NCI-H345 (cell line): ENCODE results near the gene HIP1.
"Not testable (repeated sequence)": the region's sequence is repeated elsewhere in the genome, so short reads cannot be mapped to it uniquely, and the experiment has no call there.

Experiments used
- DNase-seq: peaks from one replicate; lab custom pipeline; 2025; lab: John Stamatoyannopoulos, UW

The HIP1 gene

DNA sequence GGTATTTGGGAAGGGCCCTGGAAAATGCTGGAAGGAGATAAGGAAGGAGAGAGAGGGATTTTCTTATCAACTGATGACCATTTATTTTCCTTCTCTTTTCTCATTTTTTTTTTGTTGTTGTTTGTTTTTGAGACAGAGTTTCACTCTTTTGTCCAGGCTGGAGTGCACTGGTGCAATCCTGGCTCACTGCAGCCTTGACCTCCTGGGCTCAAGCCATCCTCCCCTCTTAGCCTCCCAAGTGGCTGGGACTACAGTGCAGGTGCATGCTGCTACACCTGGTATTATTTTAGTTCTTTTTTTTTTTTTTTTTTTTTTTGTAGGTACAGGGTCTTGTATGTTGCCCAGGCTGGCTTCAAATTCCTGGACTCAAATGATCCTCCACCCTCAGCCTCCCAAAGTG is 52.2 kb downstream of the HIP1 start:
- no peak for DNase-seq

DNA sequence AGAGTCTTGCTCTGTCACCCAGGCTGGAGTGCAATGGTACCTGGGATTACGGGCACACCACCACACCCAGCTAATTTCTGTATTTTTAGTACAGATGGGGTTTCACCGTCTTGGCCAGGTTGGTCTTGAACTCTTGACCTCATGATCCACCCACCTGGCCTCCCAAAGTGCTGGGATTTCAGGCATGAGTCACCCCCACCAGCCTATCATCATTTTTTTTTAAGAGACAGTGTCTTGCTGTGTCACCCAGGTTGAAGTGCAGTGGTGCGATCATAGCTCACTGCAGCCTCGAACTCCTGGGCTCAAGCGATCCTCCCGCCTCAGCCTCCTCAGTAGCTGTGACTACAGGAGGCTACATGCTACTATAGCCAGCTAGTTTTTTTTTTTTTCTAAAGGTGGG is 56.7 kb downstream of the HIP1 start:
- DNase-seq = not testable (repeated sequence)

DNA sequence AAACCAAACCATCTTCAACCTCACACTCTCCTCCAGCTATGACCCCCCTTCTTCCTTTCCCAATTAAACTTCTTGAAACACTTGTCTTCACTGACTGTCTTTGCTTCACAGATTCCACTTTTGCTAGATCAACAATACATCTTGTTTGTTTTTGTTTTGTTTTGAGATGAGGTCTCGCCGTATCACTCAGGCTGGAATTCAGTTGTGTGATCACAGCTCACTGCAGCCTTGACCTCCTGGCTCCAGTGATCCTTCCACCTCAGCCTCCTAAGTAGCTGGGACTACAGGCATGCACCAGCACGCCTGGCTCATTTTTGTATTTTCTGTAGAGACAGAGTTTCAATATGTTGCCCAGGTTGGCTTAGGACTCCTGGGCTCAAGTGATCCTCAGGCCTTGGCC is 59.7 kb downstream of the HIP1 start:
- no peak for DNase-seq

DNA sequence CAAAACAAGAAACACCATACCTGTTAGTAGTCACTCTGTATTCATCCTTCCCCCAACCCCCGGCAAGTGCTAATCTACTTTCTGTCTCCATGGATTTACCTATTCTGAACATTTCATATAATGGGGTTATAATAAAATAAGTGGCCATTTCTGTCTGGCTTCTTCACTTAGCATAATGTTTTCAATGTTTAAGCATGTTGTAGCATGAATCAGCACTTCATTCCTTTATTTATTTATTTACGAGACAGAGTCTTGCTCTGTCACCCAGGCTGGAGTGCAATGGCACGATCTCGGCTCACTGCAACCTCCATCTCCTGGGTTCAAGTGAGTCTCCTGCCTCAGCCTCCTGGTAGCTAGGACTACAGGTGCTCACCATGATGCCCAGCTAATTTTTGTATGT is 69.2 kb downstream of the HIP1 start:
- DNase-seq = no peak

DNA sequence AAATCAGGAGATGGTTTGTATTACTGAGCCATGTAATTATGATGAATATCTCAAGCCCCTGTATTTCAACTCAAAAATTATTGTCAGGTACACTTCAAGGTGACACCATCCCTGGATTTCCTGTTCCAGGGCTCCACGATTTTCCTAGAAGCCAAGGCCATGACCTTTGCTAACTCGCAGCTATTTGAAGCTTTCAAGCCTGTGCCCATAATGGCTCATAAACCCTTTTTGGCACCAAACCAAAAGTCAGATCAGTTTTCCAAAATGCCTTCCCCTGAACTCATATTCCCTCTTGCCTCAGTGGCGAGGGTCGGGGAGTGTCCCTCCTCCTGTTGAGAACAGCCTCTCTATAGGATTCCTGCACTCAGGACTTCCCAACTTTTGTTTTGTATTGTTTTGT is 70.8 kb downstream of the HIP1 start:
- no peak for DNase-seq

DNA sequence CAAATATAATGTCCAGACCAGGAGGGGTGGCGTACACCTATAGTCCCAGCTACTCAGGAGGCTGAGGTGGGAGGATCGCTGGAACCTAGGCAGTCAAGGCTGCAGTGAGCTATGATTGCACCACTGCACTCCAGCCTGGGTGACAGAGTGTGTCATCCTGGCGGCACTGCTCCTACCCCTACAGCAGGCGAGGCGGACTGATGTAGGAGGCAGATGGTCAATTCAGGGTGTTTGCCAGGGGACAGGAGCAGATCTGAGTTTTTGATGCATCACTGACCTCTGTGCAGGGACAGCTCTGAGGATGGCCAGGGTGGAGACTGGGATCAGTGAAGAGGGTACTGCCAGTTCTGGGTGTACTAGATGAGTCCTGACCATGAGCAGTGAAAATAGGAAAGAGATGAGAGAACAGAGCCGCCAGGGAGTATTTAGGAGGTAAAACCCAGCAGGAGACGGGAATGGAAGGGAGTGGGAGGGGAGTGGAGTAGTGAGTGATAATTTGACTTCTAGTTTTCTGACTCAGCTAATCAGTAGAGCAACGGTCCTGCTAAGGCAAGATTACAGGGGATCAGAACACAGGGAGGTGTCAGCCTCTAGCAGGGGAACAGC is 75.3 kb downstream of the HIP1 start:
- DNase-seq = no peak

DNA sequence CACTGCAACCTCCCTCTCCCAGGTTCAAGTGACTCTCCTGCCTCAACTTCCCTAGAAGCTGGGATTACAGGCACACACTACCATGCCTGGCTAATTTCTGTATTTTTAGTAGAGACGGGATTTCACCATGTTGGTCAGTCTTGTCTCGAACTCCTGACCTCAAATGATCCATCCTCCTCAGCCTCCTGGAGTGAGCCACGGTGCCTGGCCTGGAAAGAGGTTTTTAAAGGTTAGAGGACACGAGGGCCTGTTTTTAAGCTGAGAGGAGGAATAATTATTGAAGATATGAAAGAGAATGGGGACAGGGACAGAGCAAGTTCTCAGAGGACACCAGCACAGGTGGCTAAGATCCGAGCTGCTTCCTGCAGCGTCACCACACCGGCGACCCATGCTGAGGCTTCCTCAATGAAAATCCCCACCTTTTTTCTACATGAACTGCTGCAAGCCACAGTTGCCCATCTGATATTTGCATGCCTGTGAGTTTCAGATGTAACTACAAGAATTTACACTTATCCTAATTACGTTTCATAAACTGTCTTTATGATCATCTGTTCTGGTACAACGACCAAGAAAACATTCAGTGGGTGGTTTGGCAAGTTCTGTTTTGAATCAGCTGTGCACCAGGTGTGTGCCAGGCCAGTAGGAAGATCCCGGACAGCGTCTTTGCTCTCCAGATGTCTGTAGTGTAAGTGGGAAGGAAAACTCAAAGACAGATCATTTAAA is 76.0 kb downstream of the HIP1 start:
- no peak for DNase-seq

DNA sequence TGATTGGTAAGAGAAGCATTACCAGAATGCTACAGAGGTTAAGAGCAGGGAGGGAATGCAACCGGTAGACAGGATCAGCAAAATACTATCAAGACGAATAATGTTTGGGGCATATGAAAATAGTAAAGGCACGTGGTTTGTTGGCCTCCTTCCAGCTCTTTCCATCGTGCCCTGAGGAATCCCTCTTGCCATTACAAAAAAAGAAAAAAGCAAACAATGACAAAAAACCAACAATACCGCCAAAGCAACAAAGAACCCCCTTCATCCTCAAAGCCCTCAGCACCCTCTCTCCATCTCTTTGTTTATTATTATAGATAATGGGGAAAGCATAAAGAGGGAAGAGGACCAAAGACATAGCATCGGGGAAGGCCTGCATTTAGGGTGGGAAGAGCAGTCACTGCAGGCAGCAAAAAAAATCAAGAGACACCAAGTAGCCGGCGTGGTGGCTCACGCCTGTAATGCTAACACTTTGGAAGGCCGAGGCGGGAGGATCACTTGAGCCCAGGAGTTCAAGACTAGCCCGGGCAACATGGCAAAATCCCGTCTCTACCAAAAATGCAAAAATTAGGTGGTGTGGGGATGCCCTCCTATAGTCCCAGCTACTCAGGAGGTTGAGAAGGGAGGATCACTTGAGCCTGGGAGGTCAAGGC is 78.0 kb downstream of the HIP1 start:
- DNase-seq = no peak

DNA sequence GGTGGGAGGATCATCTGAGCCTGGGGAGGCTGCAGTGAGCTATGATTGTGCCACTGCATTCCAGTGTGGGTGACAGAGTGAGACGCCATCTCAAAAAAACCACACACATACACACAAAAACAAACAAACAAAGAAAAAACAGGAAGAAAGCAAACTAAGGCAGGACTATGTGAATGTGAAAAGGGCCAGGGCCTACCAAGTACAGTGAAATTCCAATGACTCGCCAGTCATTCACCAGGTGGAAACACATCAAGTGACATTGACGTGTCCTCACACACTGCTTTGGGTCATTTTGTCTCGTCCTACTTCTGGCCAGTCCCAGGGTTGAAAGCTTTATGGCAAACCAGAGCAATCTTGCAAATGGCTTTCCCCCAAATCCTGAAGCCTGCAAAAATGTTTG is 79.9 kb downstream of the HIP1 start:
- no peak for DNase-seq

DNA sequence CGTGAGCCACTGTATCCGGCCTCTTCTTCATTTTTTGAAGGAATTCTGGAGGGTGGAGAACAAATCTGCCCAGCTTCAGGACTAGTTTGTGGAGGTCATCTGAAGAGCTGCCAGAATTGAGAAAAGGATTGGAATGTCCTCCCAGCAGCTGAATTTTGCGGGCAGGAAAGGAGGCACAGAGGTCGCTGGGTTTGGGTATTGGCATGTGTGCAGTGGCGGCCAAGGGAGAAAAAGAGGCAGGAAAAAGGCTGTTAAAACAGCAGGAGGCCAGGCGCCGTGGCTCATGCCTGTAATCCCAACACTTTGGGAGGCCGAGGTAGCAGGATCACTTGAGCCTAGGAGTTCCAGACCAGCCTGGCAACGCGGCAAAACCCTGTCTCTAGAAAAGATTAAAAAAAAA is 80.4 kb downstream of the HIP1 start:
- no peak for DNase-seq

DNA sequence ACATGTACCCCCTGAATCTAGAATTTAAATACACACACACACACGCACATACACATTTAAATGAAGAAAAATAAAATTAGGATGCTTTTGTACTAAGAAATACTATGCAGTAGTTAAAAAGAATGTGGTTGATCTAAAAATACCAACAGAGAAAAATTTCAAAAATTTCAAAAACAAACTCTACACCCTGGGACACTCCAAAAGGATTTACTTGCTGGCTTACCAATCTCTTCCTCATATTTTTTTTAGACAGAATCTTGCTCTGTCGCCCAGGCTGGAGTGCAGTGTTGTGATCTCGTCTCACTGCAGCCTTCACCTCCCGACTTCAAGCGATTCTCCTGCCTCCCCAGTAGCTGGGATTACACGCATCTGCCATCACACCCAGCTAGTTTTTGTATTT is 80.9 kb downstream of the HIP1 start:
- DNase-seq = no peak

DNA sequence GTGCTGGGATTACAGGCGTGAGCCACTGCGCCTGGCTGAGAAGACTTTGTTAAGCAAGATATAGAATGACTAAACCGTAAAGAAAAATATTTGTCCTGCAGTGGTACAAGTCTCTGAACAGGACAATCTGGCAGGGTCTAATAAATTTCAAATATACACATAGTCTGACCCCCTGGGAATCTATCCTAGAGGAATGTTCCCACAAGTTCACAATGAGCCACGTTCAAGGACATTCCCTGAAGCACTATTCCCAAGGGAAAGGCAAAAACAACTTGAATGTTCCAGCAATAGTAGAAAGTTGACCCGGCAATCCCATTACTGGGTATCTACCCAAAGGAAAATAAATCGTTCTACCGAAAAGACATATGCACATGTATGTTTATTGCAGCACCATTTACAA is 82.0 kb downstream of the HIP1 start:
- DNase-seq = no peak

DNA sequence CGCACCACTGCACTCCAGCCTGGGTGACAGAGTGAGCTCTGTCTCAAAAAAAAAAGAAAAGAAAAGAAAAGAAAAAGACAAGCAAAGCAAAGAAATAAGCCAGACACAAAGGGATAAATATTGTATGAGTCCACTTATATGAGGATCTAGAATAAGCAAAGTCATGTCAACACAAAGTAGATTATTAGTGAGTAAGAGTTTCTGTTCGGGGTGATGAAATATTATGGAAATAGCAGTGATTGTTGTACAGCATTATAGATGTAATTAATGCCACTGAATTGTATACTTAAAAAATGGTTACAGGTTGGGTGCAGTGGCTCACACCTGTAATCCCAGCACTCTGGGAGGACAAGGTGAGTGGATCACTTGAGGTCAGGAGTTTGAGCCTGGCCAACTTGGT is 83.2 kb downstream of the HIP1 start:
- no peak for DNase-seq

DNA sequence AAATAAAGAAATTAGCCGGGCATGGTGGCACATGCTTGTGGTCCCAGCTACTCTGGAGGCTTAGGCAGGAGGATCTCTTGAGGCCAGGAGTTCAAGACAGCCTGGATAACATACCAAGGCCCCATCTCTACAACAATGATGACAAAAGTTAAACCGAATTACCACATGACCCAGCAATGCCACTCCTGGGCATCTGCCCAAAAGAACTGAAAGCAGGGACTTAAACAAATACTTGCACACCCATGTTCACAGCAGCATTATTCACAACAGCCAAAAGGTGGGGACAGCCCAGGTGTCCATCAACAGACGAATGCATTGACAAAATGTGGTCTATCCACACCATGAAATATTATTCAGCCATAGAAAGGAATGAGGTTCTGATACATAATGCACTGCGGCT is 83.9 kb downstream of the HIP1 start:
- DNase-seq = no peak

DNA sequence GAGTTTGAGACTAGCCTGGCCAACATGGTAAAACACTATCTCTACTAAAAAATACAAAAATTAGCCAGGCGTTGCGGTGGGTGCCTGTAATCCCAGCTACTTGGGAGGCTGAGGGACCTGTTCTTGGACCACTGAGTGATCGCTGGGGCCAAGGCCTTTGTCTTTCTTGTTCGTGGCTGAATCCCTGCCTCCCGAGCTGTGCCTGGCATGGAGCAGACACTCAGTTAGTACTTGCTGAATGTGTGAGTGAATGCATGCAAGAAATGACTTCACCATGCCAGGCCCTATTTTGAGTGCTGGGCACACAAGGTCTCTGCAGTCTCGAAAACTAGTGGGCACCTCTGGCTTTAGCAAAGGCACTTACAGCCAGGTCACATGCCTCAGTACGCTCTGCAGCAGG is 85.1 kb downstream of the HIP1 start:
- no peak for DNase-seq

DNA sequence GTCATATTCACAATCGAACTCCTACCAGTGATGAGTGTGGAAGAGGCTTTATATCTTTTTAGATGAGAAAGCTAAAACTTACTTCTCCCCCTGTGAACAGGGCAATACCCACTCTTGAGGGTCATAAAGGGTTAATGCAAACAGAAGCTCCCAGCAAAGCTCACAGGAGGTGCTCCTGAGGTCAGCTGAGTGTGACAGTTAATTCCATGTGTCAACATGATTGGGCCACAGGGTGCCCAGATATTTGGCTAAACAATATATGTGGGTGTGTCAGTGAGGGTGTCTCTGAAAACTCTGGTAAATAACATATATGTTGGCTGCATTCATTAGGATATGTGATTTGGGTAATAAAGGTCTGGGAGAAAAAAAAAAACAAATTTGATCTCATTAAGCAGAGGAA is 86.0 kb downstream of the HIP1 start:
- peak; percentile 42 for DNase-seq

DNA sequence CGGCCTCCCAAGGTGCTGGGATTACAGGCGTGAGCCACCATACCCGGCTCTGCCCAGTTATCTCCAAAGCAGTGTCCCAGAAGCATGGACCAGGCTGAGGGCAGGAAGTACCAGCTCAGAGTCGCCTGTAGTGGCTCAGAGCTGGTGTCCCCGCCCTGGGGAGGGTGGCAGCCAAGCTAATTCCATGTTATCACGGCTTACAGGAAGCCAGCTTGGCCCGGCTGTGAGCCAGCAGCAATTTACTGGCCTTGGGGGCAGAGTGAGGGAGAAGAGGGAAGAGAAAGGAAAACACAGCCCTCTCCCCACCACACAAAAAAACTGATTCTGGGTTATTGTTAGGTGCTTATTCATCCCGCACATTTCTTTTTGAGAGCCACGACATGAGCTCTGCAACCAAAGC is 88.1 kb downstream of the HIP1 start:
- no peak for DNase-seq

DNA sequence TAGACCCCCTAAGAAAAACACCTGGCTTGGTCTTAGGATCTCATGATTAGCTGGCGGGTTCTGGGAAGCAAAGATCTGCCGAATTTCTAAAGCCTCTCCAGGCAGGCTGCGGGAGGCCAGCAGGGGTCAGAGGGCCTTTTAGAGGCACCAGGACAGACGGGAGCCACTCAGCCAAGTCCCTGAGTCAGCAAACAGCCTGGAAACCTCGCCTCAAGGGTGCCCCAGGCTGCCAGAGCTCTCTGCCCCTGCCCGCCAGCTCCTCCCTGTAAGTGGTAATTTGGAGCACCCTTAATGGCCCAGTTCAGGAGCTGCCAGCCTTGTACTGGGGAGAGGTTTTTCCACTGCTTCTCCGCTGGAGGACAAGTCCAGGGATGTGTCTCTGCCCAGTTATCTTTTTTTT is 88.7 kb downstream of the HIP1 start:
- no peak for DNase-seq

DNA sequence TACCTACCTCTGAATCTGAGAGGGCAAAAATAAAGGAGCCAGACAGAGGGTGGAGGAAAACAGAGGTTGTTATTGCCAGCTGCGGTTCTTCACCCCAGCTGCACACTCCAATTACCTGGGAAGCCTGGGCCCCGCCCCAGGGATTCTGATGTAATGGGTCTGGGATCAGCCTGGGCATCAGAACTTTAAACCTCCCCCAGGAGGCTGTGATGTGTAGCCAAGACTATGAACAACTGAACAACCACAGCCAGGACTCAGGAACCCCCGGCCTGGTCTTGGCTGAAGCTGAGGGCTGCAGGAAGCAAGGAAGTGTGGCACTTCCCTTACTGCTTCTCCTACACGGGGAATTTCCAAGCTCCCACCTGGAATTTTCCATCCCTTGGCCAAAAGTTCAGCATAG is 89.3 kb downstream of the HIP1 start:
- no peak for DNase-seq

DNA sequence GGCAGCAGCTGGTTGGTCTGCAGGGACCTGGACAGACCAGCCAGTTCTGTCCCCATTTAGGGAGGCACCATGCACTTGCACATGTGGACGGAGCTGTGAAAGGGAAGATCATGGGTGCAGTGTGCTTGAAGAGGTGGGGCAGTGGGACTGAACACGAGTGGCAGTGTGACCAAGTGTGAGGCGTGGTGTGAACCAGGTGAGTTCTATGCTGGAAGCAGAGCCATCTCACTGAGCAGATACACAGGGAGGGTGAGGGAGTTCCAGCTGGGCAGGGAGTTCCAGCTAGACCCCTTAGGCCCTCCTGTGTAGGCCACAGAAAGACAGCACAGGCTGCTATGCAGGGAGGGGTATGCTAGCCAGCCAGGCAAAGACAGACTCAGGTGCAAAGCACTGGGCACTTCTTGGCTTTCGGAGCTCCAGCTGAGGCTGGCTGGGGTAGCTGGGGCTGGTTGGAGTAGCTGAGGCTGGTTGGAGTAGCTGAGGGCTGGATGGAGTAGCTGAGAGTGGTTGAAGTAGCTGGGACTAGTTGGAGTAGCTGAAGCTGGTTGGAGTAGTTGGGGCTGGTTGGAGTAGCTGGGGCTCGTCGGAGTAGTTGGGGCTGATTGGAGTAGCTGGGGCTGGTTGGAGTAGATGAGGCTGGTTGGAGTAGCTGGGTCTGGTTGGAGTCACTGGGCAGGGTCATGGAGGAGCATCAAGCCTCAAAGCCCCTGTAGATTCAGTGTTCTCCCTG is 90.9 kb downstream of the HIP1 start:
- DNase-seq = no peak

DNA sequence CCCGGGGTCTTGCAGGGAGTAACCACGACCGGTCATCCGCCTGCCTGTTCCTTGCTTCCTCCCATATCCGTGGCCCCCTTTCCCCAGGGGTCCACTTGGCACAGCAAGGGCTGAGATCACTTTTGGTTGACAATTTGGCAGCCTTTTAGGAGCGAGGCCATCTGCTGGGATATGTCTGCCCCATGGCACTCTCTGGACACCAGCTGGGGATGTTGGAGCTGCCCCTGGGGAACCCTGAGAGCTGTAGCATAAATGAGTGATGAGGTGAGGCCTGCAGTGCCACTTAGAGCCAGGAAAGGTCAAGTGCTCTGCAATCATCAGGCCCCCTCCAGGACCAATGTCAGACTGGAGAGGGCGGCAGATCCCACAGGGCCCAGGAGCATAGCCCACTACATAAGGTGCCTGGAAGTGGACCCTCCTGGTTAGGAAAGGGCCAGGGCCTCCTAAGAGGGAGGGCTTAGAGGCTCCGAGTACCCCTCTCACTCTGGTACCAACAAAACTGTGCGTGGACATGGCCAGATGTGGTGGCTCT is 92.1 kb downstream of the HIP1 start:
- no peak for DNase-seq

DNA sequence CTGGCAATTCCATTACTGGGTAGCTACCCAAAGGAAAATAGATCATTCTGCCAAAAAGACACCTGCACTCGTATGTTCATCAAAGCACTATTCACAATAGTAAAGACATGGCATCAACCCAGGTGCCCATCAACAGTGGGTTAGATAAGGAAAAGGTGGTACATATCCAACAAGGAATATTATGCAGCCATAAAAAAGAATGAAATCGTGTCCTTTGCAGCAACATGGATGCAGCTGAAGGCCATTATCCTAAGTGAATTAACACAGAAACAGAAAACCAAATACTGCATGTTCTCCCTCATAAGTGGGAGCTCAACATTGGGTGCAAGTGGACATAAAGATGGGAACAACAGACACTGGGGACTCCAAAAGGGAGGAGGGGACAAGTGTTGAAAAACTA is 93.2 kb downstream of the HIP1 start:
- no peak for DNase-seq

DNA sequence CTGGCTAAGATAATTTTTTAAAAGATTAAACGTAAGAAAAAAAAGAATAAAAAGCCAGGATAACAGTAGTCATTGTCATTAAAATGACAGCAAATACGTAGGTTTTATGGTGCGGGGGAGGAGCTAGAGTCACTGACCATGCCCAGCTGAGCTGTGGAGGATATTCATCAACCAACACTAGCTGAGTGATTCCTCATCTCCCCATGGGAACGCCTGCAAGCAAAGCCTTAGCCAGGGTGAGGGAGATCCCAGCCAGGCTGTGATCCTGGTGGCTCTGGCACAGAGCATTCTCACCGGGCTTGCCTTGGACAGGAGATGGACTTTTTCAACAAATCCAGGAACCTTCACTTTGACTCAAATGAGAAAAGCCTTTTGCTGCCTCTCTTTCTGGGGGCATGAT is 94.2 kb downstream of the HIP1 start:
- DNase-seq = no peak
